Cardiac muscle cell (in vitro differentiated cells and primary cell): ENCODE results near the gene ANKRD36C. TPM values are rescaled to one million over a fixed set of nuclear protein-coding genes. Genes with fewer than 3 reads are reported as not detected.
"Not testable (repeated sequence)": the region's sequence is repeated elsewhere in the genome, so short reads cannot be mapped to it uniquely, and the experiment has no call there.

Experiments used
- DNase-seq, 2 donors: peaks; one replicate each; pipeline versions ENCODE4 v3.0.0 to v3.0.0-alpha.2; 2010 to 2017; ENCODE audit warnings: low read depth in 1 of 2, low spot score in 1 of 2
- H3K27ac ChIP-seq: fragments of 200-600 bp; sonication (generic); 2 replicates; pipeline ENCODE4 v1.5.1; 2016
- H3K27me3 ChIP-seq: fragments of 200-600 bp; sonication (generic); 2 replicates; pipeline ENCODE4 v1.6.0; 2016; ENCODE audit warnings: control low read depth
- H3K36me3 ChIP-seq: fragments of 200-600 bp; sonication (generic); 2 replicates; pipeline ENCODE4 v1.5.1; 2016; ENCODE audit warnings: control low read depth
- H3K4me1 ChIP-seq: fragments of 200-600 bp; sonication (generic); 2 replicates; pipeline ENCODE4 v1.8.1; 2017; ENCODE audit warnings: low read depth, mild to moderate bottlenecking, mixed run types
- H3K4me3 ChIP-seq: fragments of 200-600 bp; sonication (generic); 2 replicates; pipeline ENCODE4 v1.5.1; 2016; ENCODE audit warnings: mild to moderate bottlenecking
- H3K9me3 ChIP-seq: fragments of 200-600 bp; sonication (generic); 2 replicates; pipeline ENCODE4 v1.5.1; 2017; ENCODE audit warnings: low read depth, mild to moderate bottlenecking, control low read depth
- polyA plus RNA-seq: library from polyadenylated mRNA; unstranded; fragments of >200 nt; fragmentation: Nextera tagmentation; extraction: Ambion mirVana; gene quantifications from 2 replicates; pipeline ENCODE4 v1.2.1, GENCODE V29; 2016
- total RNA-seq: library from RNA; depleted of rRNA; stranded (reverse); fragments of >200 nt; gene quantifications from 2 replicates; pipeline ENCODE4 v1.2.3, GENCODE V29; 2016

The ANKRD36C gene
- total and polyA plus RNA-seq, 2 experiments from 2014 or later: 35.6 to 43.9 TPM

DNA sequence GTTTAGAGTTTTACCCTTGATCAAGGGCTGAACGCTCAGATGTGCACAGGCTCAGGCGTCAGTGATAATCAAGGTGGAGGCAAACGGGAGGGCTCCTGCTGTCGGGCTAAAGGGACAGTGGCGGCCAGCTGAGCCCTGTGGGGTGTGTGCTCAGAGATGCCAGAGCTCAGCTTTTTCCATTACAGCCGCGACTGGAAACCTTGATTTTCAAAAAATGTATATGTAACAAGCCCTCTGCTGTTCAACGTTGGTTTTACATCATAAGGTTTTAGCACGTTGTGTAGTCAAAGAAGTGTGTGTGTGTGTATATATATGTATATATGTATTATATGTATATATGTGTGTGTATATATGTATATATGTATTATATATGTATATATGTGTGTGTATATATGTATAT is 201.4 kb downstream of the ANKRD36C start:
- not testable (repeated sequence) for H3K27me3 ChIP-seq, H3K27ac ChIP-seq, H3K9me3 ChIP-seq

DNA sequence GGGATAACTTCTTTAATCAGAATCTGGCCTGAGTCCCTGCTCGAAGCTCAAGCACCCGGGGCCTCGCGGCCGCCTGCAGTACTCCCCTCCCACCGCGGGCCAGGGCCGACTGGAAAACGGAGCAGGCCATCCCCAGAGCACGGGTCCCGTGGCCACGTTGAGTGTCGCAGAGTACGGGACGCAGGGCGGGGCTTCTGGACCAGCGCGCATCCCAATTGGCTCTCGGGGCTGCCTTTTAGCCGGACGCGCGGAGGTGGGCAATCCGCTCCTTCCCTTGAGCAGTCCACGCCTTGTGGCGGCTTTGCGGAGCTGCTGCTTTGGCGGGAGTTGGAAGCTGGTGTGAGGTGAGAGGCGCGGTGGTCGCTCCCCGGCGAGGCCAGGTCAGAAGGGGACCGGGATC is 202.2 kb downstream of the ANKRD36C start:
- not testable (repeated sequence) for H3K4me3 ChIP-seq, H3K9me3 ChIP-seq, H3K27me3 ChIP-seq, DNase-seq, H3K36me3 ChIP-seq, H3K4me1 ChIP-seq, H3K27ac ChIP-seq

More for the DNA sequence above, 201.4 kb downstream of the ANKRD36C start:
- H3K36me3 ChIP-seq, H3K4me1 ChIP-seq, H3K4me3 ChIP-seq, DNase-seq: not testable (repeated sequence)

DNA sequence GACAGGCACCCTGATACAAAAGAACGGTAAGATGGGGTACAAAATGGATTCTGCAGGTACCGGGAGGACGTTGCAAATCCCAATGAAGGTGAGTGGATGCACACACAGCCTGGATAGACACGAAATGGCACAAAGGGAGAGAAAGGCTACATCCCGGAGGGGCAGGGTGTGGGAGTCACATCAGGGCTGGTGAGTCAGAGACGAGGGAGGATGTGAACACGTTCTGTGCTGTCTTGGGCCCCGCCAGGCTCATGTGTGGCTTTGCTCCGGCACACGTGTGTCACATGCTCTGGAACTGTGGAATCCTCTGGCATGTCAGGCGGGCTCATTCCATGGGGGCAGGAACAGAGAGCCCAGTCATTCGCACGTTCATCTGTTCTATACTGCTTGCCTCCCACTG is 203.0 kb downstream of the ANKRD36C start:
- H3K27ac ChIP-seq, H3K27me3 ChIP-seq, H3K4me1 ChIP-seq, H3K4me3 ChIP-seq, H3K36me3 ChIP-seq, DNase-seq, H3K9me3 ChIP-seq: not testable (repeated sequence)

Other genes starting within 250 kb of the ANKRD36C start
- 1.5 and 3.5 TPM in 2 replicates for gene GPAT2, start 43.1 kb upstream of the ANKRD36C start, total RNA-seq
- gene GPAT2, start 43.1 kb upstream of the ANKRD36C start, polyA plus RNA-seq: 1.8 and 2.2 TPM in 2 replicates
- 27.4 and 61.8 TPM in 2 replicates for gene ADRA2B, start 124.7 kb upstream of the ANKRD36C start, total RNA-seq
- gene ADRA2B, start 124.7 kb upstream of the ANKRD36C start, polyA plus RNA-seq: 28.5 and 50.8 TPM in 2 replicates
- not detected in 2 replicates for gene ASTL, start 146.7 kb upstream of the ANKRD36C start, total RNA-seq
- not detected in 2 replicates for gene ASTL, start 146.7 kb upstream of the ANKRD36C start, polyA plus RNA-seq
- 0.89 and 3.0 TPM in 2 replicates for gene DUSP2, start 153.6 kb upstream of the ANKRD36C start, total RNA-seq
- gene DUSP2, start 153.6 kb upstream of the ANKRD36C start, polyA plus RNA-seq: 1.0 and 2.2 TPM in 2 replicates
- 152 and 161 TPM in 2 replicates for gene STARD7, start 217.0 kb upstream of the ANKRD36C start, total RNA-seq
- 214 and 246 TPM in 2 replicates for gene STARD7, start 217.0 kb upstream of the ANKRD36C start, polyA plus RNA-seq